Skeletal muscle tissue (tissue), 4 donors: ENCODE data around the gene TMPRSS9. TPM values are rescaled to one million over a fixed set of nuclear protein-coding genes. Genes with fewer than 3 reads are reported as not detected.

Experiments used
- H3K27ac ChIP-seq: one replicate; pipeline ENCODE4 v1.7.0; 2013; ENCODE audit warnings: mild to moderate bottlenecking, low read depth, low read length, inconsistent platforms
- H3K27me3 ChIP-seq, 3 donors: one replicate each; pipeline ENCODE4 v1.7.0; 2013; ENCODE audit warnings: low read length in 3 of 3; ENCODE audit not compliant: control insufficient read depth in 3 of 3, insufficient read depth in 3 of 3
- H3K36me3 ChIP-seq, 3 donors: one replicate each; pipeline ENCODE4 v1.7.0; 2013; ENCODE audit warnings: low read length in 3 of 3; ENCODE audit not compliant: control insufficient read depth in 3 of 3, insufficient read depth in 3 of 3
- H3K4me1 ChIP-seq, 3 donors: one replicate each; pipeline ENCODE4 v1.7.0; 2013; ENCODE audit warnings: low read length in 3 of 3, mild to moderate bottlenecking in 3 of 3; ENCODE audit not compliant: control insufficient read depth in 3 of 3, insufficient read depth in 3 of 3
- H3K4me3 ChIP-seq, 3 donors: one replicate each; pipeline ENCODE4 v1.7.0; 2013; ENCODE audit warnings: low read length in 3 of 3
- H3K9ac ChIP-seq, 3 donors: one replicate each; pipeline ENCODE4 v1.7.0; 2013; ENCODE audit warnings: low read length in 3 of 3, mild to moderate bottlenecking in 3 of 3, moderate library complexity in 2 of 3, low read depth in 1 of 3
- H3K9me3 ChIP-seq, 3 donors: one replicate each; pipeline ENCODE4 v1.7.0; 2013; ENCODE audit warnings: low read length in 3 of 3; ENCODE audit not compliant: control insufficient read depth in 3 of 3
- total RNA-seq: library from RNA; depleted of rRNA; stranded (reverse); fragments of >200 nt; gene quantifications from one replicate; pipeline ENCODE4 v1.2.3, GENCODE V29; 2014
- donor health status: Osteomylitis.

The TMPRSS9 gene
- total RNA-seq, 1 donor from 2014 or later: under 0.01 TPM

- H3K27ac ChIP-seq: no peak overlapping the region
- no peaks in the 10 kb centered on the region for H3K9me3 ChIP-seq
- no peak overlapping the region for H3K9ac ChIP-seq
- peaks cover 34 to 40% (median 35%) of the 10 kb centered on the region in 3 donors for H3K4me1 ChIP-seq
- no peaks in the 10 kb centered on the region for H3K27me3 ChIP-seq
- no peak overlapping the region for H3K4me3 ChIP-seq
- H3K36me3 ChIP-seq: peaks cover 3 to 4% (median 4%) of the 10 kb centered on the region in 3 donors
Measured at GRCh38 chr19:2423915-2424685, 64.0 kb downstream of the TMPRSS9 start.

DNA sequence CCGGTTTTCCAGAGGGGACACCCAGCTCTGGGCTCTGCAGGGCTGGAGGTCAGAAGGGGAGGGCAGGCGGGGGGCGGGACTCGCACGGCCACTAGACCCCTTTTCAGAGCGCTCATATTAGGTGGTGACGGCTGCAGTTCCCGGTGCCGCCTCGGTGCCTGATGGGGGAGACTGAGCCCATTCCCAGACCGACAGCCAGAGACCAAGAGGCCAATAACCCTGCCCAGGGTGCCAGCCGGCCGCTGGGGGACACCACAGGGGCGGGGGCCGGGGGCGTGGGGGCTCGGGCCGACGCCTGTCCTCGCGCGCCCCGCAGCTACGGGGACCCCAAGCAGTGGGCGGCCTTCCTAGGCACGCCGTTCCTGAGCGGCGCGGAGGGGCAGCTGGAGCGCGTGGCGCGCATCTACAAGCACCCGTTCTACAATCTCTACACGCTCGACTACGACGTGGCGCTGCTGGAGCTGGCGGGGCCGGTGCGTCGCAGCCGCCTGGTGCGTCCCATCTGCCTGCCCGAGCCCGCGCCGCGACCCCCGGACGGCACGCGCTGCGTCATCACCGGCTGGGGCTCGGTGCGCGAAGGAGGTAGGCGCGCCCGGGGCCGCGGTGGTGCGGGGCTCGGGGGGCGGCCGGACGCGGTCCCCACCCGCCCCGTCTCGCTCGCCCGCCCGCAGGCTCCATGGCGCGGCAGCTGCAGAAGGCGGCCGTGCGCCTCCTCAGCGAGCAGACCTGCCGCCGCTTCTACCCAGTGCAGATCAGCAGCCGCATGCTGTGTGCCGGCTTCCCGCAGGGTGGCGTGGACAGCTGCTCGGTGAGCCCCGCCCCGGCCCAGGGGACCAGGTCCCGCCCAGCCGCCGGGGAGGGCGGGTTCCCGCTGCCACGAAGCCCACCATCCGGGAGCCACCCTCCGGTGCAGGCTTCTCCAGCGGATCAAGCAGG, 64.9 kb downstream of the TMPRSS9 start:
- Histone ChIP-seq H3K9ac (peak overlapping the region in 1 of 3 donors; percentile 40), H3K4me1 (peaks cover 34 to 40% (median 36%) of the 10 kb centered on the region in 3 donors), H3K27me3 (no peaks in the 10 kb centered on the region), H3K9me3 (no peaks in the 10 kb centered on the region), H3K36me3 (peaks cover 3 to 4% (median 4%) of the 10 kb centered on the region in 3 donors), H3K4me3 (no peak overlapping the region), H3K27ac (no peak overlapping the region)

- no peaks in the 10 kb centered on the region for H3K27me3 ChIP-seq
- H3K9ac ChIP-seq: peak overlapping the region; percentile 61 to 97 (median 92)
- H3K9me3 ChIP-seq: no peaks in the 10 kb centered on the region
- no peak overlapping the region for H3K27ac ChIP-seq
- peaks cover 0 to 7% (median 5%) of the 10 kb centered on the region in 3 donors for H3K36me3 ChIP-seq
- peak overlapping the region; percentile 81 to 96 (median 95) for H3K4me3 ChIP-seq
- peaks cover 34 to 40% (median 36%) of the 10 kb centered on the region in 3 donors for H3K4me1 ChIP-seq
Measured at GRCh38 chr19:2425622-2426581, 65.8 kb downstream of the TMPRSS9 start.

DNA sequence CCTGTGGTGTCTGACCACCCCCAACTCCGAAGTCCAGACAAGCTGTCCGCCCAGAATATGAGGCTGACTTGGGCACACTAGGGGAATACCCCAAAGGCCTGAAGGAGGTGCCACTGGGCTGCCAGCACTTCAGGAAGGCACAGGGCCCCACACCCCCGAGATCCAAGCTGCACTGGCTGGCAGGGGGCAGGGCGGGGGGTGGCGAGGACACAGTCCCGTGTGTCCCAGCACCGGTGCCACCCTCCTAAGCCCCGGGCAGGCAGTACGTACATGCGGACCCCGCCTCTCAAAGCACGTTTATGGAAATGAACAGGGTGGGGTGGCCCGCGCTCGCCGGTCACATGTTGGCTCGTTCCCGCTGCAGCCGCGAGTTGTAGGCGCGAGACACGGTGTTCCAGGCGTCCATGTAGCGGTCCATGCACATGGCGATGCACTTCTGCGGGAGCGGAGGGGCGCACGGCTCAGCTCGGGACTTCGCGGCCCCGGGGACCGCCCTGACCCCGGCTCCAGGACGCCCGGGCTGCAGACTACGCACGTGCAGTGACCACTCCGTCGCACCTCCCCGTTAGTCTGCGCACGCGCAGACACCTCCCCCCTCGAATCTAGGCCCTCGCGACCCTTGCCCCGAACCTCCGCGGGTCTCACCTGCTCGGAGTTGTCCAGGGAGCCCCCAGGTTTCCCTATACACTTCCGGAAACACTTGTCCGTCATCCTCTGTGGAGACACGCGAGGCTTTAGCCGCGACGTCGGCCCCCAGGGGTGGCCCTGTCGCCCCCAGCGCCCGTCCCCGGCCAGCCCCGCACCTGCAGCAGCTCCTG, 66.8 kb downstream of the TMPRSS9 start:
- peaks cover 34 to 40% (median 36%) of the 10 kb centered on the region in 3 donors for H3K4me1 ChIP-seq
- no peaks in the 10 kb centered on the region for H3K27me3 ChIP-seq
- H3K9ac ChIP-seq: peak overlapping the region; percentile 92 to 97 (median 97)

DNA sequence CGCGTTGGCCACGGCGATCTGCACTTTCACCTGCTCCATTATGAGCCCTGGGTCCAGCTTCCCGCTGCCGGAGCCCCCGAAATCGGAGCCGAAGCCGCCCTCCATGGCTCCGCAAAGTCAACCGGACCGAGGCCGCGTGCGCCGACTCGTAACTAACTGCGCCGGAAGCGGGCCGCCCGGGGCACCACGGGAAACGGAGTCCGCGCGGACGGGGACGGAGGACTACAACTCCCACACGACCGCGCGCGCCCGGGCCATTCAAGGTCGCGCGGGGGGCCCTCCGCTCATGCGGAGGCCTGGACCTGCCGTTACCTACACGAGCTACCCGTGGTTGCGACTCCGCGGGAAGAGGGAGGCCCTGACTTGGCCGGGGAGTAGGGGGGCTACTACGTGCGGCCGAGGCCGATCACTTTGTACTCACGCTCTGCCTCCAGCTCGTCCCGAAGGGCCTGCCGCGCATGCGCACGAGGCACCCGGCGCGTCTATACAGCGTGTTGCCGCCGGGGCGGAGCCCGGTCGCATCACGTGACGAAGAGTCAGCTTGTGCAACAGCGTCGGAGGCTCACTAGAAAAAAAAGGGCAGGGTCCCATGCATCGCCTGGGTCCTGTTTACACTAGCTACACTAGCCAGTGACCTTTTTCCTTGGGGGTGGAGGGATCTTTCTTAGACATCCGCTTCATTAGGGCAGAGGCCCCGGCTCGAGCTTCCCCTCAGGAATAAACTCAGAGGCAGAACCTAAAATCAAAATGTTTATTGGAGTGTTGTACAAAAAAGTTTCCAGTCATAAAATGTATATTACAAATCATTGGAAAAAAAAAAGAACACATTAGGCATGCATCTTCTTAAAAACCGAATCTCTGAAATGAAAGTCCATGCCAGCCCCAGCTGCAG, 67.6 kb downstream of the TMPRSS9 start, which contains the start of gene TIMM13:
Gene TIMM13 (minus strand): TSS at position 158 of the 892 bp plus-strand sequence. CDS start 53 bp downstream, at position 105.
- Histone ChIP-seq H3K36me3 (peaks cover 0 to 18% (median 13%) of the 10 kb centered on the region in 3 donors), H3K27me3 (no peaks in the 10 kb centered on the region), H3K4me3 (peak within 1 kb of the TSS; percentile 88 to 96 (median 95)), H3K27ac (peak within 1 kb of the TSS; percentile 98), H3K9me3 (no peaks in the 10 kb centered on the region), H3K4me1 (peaks cover 34 to 39% (median 36%) of the 10 kb centered on the region in 3 donors), H3K9ac (peak within 1 kb of the TSS; percentile 92 to 97 (median 97))

More for the DNA sequence above, 66.8 kb downstream of the TMPRSS9 start:
- Histone ChIP-seq H3K27ac (peak overlapping the region; percentile 98), H3K36me3 (peaks cover 0 to 15% (median 11%) of the 10 kb centered on the region in 3 donors), H3K4me3 (peak overlapping the region; percentile 81 to 96 (median 95)), H3K9me3 (no peaks in the 10 kb centered on the region)

GRCh38 chr19:2428321-2428690, 68.2 kb downstream of the TMPRSS9 start:
- peak overlapping the region; percentile 88 to 96 (median 95) for H3K4me3 ChIP-seq
- no peaks in the 10 kb centered on the region for H3K27me3 ChIP-seq
- peaks cover 30 to 35% (median 32%) of the 10 kb centered on the region in 3 donors for H3K4me1 ChIP-seq
- H3K9me3 ChIP-seq: no peaks in the 10 kb centered on the region
- peaks cover 0 to 18% (median 13%) of the 10 kb centered on the region in 3 donors for H3K36me3 ChIP-seq
- peak overlapping the region; percentile 98 for H3K27ac ChIP-seq
- peak overlapping the region; percentile 92 to 97 (median 97) for H3K9ac ChIP-seq

- Histone ChIP-seq H3K27me3 (no peaks in the 10 kb centered on the region), H3K9ac (peak overlapping the region in 2 of 3 donors; percentile 97), H3K9me3 (no peaks in the 10 kb centered on the region), H3K4me1 (peaks cover 27 to 32% (median 31%) of the 10 kb centered on the region in 3 donors), H3K27ac (peak overlapping the region; percentile 98), H3K36me3 (peaks cover 0 to 21% (median 15%) of the 10 kb centered on the region in 3 donors), H3K4me3 (peak overlapping the region; percentile 88 to 96 (median 95))
Measured at GRCh38 chr19:2428756-2429711, 69.0 kb downstream of the TMPRSS9 start.
